Common myeloid progenitor, CD34-positive (primary cell): ENCODE measurements around the gene TLCD3A.
"Not testable (repeated sequence)": the region's sequence is repeated elsewhere in the genome, so short reads cannot be mapped to it uniquely, and the experiment has no call there.

Experiments used
- CTCF ChIA-PET: fragments of 350-600 bp; sonication (Branson Sonifier 250); formaldehyde crosslinking; loops from one replicate; lab custom pipeline; 2021; ENCODE audit warnings: antibody characterized with exemption; lab: Charles Lee
- POLR2A ChIA-PET: fragments of 350-600 bp; sonication (Branson Sonifier 250); formaldehyde crosslinking; loops from one replicate; lab custom pipeline; 2021; ENCODE audit warnings: antibody characterized with exemption; lab: Charles Lee
- DNase-seq, 3 donors: peaks; one replicate each; pipeline versions ENCODE4 v3.0.0 to v3.0.0-alpha.2; 2013
- H3K27ac ChIP-seq, 2 experiments: 1 replicate in 1 of 2; 2 replicates in 1 of 2; pipeline ENCODE4 v1.7.0; 2013; ENCODE audit warnings: inconsistent platforms in 2 of 2, low read length in 2 of 2, mild to moderate bottlenecking in 2 of 2, low read depth in 1 of 2, moderate library complexity in 1 of 2; ENCODE audit not compliant: severe bottlenecking in 2 of 2, insufficient read depth in 1 of 2, poor library complexity in 1 of 2
- H3K27me3 ChIP-seq, 5 experiments: replicated peaks in 2 of 5; 1 replicate in 3 of 5; 2 replicates in 2 of 5; pipeline versions ENCODE4 v1.6.1 to v1.7.0; 2013; ENCODE audit warnings: low read length in 4 of 5, mild to moderate bottlenecking in 2 of 5, moderate library complexity in 2 of 5, inconsistent platforms in 1 of 5; ENCODE audit not compliant: insufficient read depth in 5 of 5, control insufficient read depth in 4 of 5
- H3K36me3 ChIP-seq, 4 experiments: 1 replicate in 2 of 4; 2 replicates in 2 of 4; pipeline versions ENCODE4 v1.6.1 to v1.7.0; 2013; ENCODE audit warnings: low read length in 3 of 4, control low read depth in 1 of 4, mild to moderate bottlenecking in 1 of 4; ENCODE audit not compliant: control insufficient read depth in 4 of 4, insufficient read depth in 4 of 4
- H3K4me1 ChIP-seq, 4 experiments: 1 replicate in 3 of 4; 2 replicates in 1 of 4; pipeline versions ENCODE4 v1.6.1 to v1.7.1; 2013; ENCODE audit warnings: low read length in 3 of 4, mild to moderate bottlenecking in 3 of 4, control low read depth in 1 of 4, inconsistent platforms in 1 of 4, moderate library complexity in 1 of 4; ENCODE audit not compliant: control insufficient read depth in 4 of 4, insufficient read depth in 4 of 4; ENCODE audit errors: control extremely low read depth in 1 of 4
- H3K4me3 ChIP-seq, 7 experiments: 1 replicate in 4 of 7; 2 replicates in 3 of 7; pipeline versions ENCODE4 v1.5.1 to v1.7.0; 2013; ENCODE audit warnings: mild to moderate bottlenecking in 7 of 7, low read length in 6 of 7, moderate library complexity in 6 of 7, inconsistent platforms in 2 of 7, low read depth in 2 of 7, control low read depth in 1 of 7; ENCODE audit not compliant: insufficient read depth in 4 of 7, control insufficient read depth in 1 of 7; ENCODE audit errors: extremely low read depth in 1 of 7
- H3K9me3 ChIP-seq, 5 experiments: 1 replicate in 4 of 5; 2 replicates in 1 of 5; pipeline versions ENCODE4 v1.6.1 to v1.7.1; 2013; ENCODE audit warnings: low read length in 4 of 5, mild to moderate bottlenecking in 2 of 5, inconsistent platforms in 1 of 5, low read depth in 1 of 5, moderate library complexity in 1 of 5; ENCODE audit not compliant: control insufficient read depth in 4 of 5, insufficient read depth in 2 of 5; ENCODE audit errors: control extremely low read depth in 1 of 5
- WGBS: methylation state at CpG from one replicate; pipeline ENCODE4 v1.1.5; 2013; ENCODE audit not compliant: insufficient coverage; 5-methylcytosine and 5-hydroxymethylcytosine counted together

Gene TLCD3A

GRCh38 chr17:690361-690760 is 42.0 kb upstream of the TLCD3A start:
- Histone ChIP-seq H3K27ac (no peak overlapping the region), H3K36me3 (peaks cover 9 to 48% (median 37%) of the 10 kb centered on the region in 4 experiments), H3K4me1 (peaks cover 0 to 2% (median 0%) of the 10 kb centered on the region in 4 experiments), H3K9me3 (no peaks in the 10 kb centered on the region), H3K27me3 (no peaks in the 10 kb centered on the region), H3K4me3 (no peak overlapping the region)
- WGBS = 94% methylated on average over 8 of the region's 9 CpGs
- no peak for DNase-seq
- POLR2A ChIA-PET = no interaction called here
- CTCF ChIA-PET = interaction anchor here (1.0 to 5.2 kb wide), 4 partner anchors 21 to 278 kb away, joined by 3 to 19 read pairs (median 4); no protein-coding TSS in a partner anchor

GRCh38 chr17:691423-691822 is 41.0 kb upstream of the TLCD3A start:
- no peak for DNase-seq
- H3K27ac ChIP-seq = no peak overlapping the region
- no peak overlapping the region for H3K4me3 ChIP-seq
- no peaks in the 10 kb centered on the region for H3K27me3 ChIP-seq
- ChIA-PET POLR2A (no interaction called here), CTCF (interaction anchor here (0.7 to 5.2 kb wide), 6 partner anchors 10 to 279 kb away, joined by 3 to 20 read pairs (median 4); no protein-coding TSS in a partner anchor)
- 83% methylated on average over 1 of the region's 4 CpGs for WGBS
- H3K4me1 ChIP-seq = peaks cover 0 to 2% (median 0%) of the 10 kb centered on the region in 4 experiments
- H3K36me3 ChIP-seq = peaks cover 12 to 58% (median 41%) of the 10 kb centered on the region in 4 experiments
- no peaks in the 10 kb centered on the region for H3K9me3 ChIP-seq

GRCh38 chr17:692116-692515 is 40.3 kb upstream of the TLCD3A start:
- Histone ChIP-seq H3K27ac (no peak overlapping the region), H3K9me3 (no peaks in the 10 kb centered on the region), H3K27me3 (no peaks in the 10 kb centered on the region), H3K4me1 (peaks cover 0 to 2% (median 0%) of the 10 kb centered on the region in 4 experiments), H3K4me3 (no peak overlapping the region), H3K36me3 (peaks cover 15 to 60% (median 40%) of the 10 kb centered on the region in 4 experiments)
- CTCF ChIA-PET = interaction anchor here (2.2 to 5.2 kb wide), 2 partner anchors 9 to 280 kb away, joined by 19 to 20 read pairs; no protein-coding TSS in a partner anchor
- WGBS = 97% methylated on average over 9 of the region's 10 CpGs
- DNase-seq = no peak
- POLR2A ChIA-PET = no interaction called here

GRCh38 chr17:693791-694638 is 38.4 kb upstream of the TLCD3A start:
- H3K4me1 ChIP-seq = no peaks in the 10 kb centered on the region
- ChIA-PET CTCF (interaction anchor here (5.2 kb wide), 1 partner anchor 282 kb away, joined by 19 read pairs; no protein-coding TSS in a partner anchor), POLR2A (no interaction called here)
- WGBS = over 99% methylated on average over 12 of the region's 14 CpGs
- peaks cover 16 to 69% (median 43%) of the 10 kb centered on the region in 4 experiments for H3K36me3 ChIP-seq
- no peaks in the 10 kb centered on the region for H3K27me3 ChIP-seq
- no peak overlapping the region for H3K27ac ChIP-seq
- no peak for DNase-seq
- no peaks in the 10 kb centered on the region for H3K9me3 ChIP-seq
- no peak overlapping the region for H3K4me3 ChIP-seq

GRCh38 chr17:696369-696768 is 36.0 kb upstream of the TLCD3A start:
- Histone ChIP-seq H3K4me1 (no peaks in the 10 kb centered on the region), H3K27ac (no peak overlapping the region), H3K4me3 (no peak overlapping the region), H3K27me3 (no peaks in the 10 kb centered on the region), H3K9me3 (no peaks in the 10 kb centered on the region), H3K36me3 (peaks cover 19 to 60% (median 34%) of the 10 kb centered on the region in 4 experiments)
- no CpG with 5 or more reads among the region's 2 CpGs for WGBS
- CTCF ChIA-PET = interaction anchor here (1.2 to 1.8 kb wide), 3 partner anchors 8 to 532 kb away, joined by 3 to 4 read pairs (median 3); no protein-coding TSS in a partner anchor
- no peak for DNase-seq
- POLR2A ChIA-PET = no interaction called here

GRCh38 chr17:697682-698081 is 34.7 kb upstream of the TLCD3A start:
- no peaks in the 10 kb centered on the region for H3K27me3 ChIP-seq
- H3K36me3 ChIP-seq = peaks cover 17 to 52% (median 30%) of the 10 kb centered on the region in 4 experiments
- H3K4me1 ChIP-seq = no peaks in the 10 kb centered on the region
- WGBS = 98% methylated on average over 7 of the region's 8 CpGs
- H3K27ac ChIP-seq = no peak overlapping the region
- no peak overlapping the region for H3K4me3 ChIP-seq
- POLR2A ChIA-PET = no interaction called here
- no peak for DNase-seq
- H3K9me3 ChIP-seq = no peaks in the 10 kb centered on the region
- CTCF ChIA-PET = interaction anchor here (0.6 to 4.0 kb wide), 6 partner anchors 8 to 291 kb away, joined by 3 to 25 read pairs (median 3); partner anchors contain the start of gene VPS53

GRCh38 chr17:698096-698495 is 34.3 kb upstream of the TLCD3A start:
- POLR2A ChIA-PET, H3K4me1 ChIP-seq, H3K4me3 ChIP-seq, H3K9me3 ChIP-seq, H3K27me3 ChIP-seq, H3K27ac ChIP-seq, DNase-seq: not testable (repeated sequence)
- CTCF ChIA-PET = interaction anchor here (0.6 to 4.0 kb wide), 8 partner anchors 9 to 336 kb away, joined by 3 to 25 read pairs (median 4); partner anchors contain the start of gene VPS53
- no CpG with 5 or more reads among the region's 2 CpGs for WGBS
- peaks cover 17 to 53% (median 30%) of the 10 kb centered on the region in 4 experiments for H3K36me3 ChIP-seq
